H1 (cell line): Measurements from ENCODE around the gene ORMDL2. TPM values are rescaled to one million over a fixed set of nuclear protein-coding genes. Genes with fewer than 3 reads are reported as not detected.

ENCODE experiments used
- BCL11A ChIP-seq, 2 experiments: IDR thresholded peaks; one replicate each; pipeline ENCODE4 v1.6.1; 2011; ENCODE audit warnings: low read depth in 2 of 2, low read length in 2 of 2, mild to moderate bottlenecking in 2 of 2
- CBX5 ChIP-seq: fragments of 300-800, 300-1000 bp; sonication (generic); IDR thresholded peaks from 2 replicates; pipeline ENCODE4 v1.7.1; 2016; ENCODE audit warnings: antibody characterized with exemption, low read length, low read depth
- CHD1 ChIP-seq: IDR thresholded peaks from 2 replicates; pipeline ENCODE4 v1.6.1; 2012; ENCODE audit warnings: low read depth, low read length, improper control_type of control experiment
- CREB1 ChIP-seq: IDR thresholded peaks from 2 replicates; pipeline ENCODE4 v1.6.1; 2012; ENCODE audit warnings: inconsistent platforms
- CTBP2 ChIP-seq: IDR thresholded peaks from 2 replicates; pipeline ENCODE4 v1.7.0; 2011; ENCODE audit warnings: borderline replicate concordance, mild to moderate bottlenecking, moderate library complexity, mixed read lengths, low read length; ENCODE audit not compliant: insufficient read depth, insufficient read length
- EGR1 ChIP-seq: IDR thresholded peaks from 2 replicates; pipeline ENCODE4 v1.6.1; 2011; ENCODE audit warnings: low read depth, low read length, borderline replicate concordance
- GTF2F1 ChIP-seq: IDR thresholded peaks from 2 replicates; pipeline ENCODE4 v1.6.1; 2012; ENCODE audit warnings: low read depth, low read length, improper control_type of control experiment, borderline replicate concordance
- JUND ChIP-seq: IDR thresholded peaks from 2 replicates; pipeline ENCODE4 v1.6.1; 2011; ENCODE audit warnings: mild to moderate bottlenecking, improper control_type of control experiment, low read length
- KDM4A ChIP-seq: IDR thresholded peaks from one replicate; pipeline ENCODE4 v1.7.1; 2012; ENCODE audit warnings: low read depth, mild to moderate bottlenecking, moderate library complexity, low read length, inconsistent platforms; ENCODE audit not compliant: severe bottlenecking
- PHF8 ChIP-seq: fragments of 200-600 bp; sonication (generic); conservative IDR thresholded peaks from 2 replicates; pipeline ENCODE4 v1.7.1; 2012; ENCODE audit warnings: low read depth, mild to moderate bottlenecking, inconsistent platforms, low read length, moderate library complexity
- RXRA ChIP-seq: IDR thresholded peaks from 2 replicates; pipeline ENCODE4 v1.6.1; 2011; ENCODE audit warnings: low read depth, mild to moderate bottlenecking, low read length, moderate library complexity; ENCODE audit not compliant: insufficient read depth
- SP1 ChIP-seq: IDR thresholded peaks from 2 replicates; pipeline ENCODE4 v1.6.1; 2011; ENCODE audit warnings: low read depth, low read length
- SP2 ChIP-seq: IDR thresholded peaks from 2 replicates; pipeline ENCODE4 v1.6.1; 2012; ENCODE audit warnings: mild to moderate bottlenecking, low read length, inconsistent platforms
- SRF ChIP-seq: IDR thresholded peaks from 2 replicates; pipeline ENCODE4 v1.6.1; 2011; ENCODE audit warnings: mild to moderate bottlenecking, low read depth, low read length, moderate library complexity
- TBP ChIP-seq: IDR thresholded peaks from 2 replicates; pipeline ENCODE4 v1.6.1; 2011; ENCODE audit warnings: low read depth, low read length, improper control_type of control experiment
- TEAD4 ChIP-seq: IDR thresholded peaks from 2 replicates; pipeline ENCODE4 v1.6.1; 2012; ENCODE audit warnings: low read depth, low read length, inconsistent platforms, mixed read lengths
- polyA plus RNA-seq, 7 experiments: library from polyadenylated mRNA; depleted of rRNA in 3 of 7; stranded (reverse) in 5 of 7; unstranded in 2 of 7; fragments of >200 nt in 5 of 7; fragments of 200-250 nt in 2 of 7; gene quantifications; 1 replicate in 5 of 7; 2 replicates in 1 of 7; 4 replicates in 1 of 7; pipeline versions ENCODE4 v1.2.1 to v1.2.3, GENCODE V29; 2011 to 2013; ENCODE audit warnings: missing spikeins in 2 of 7, mixed read lengths in 2 of 7
- total RNA-seq: library from RNA; stranded (reverse); fragmentation: NEBNext Ultra II Directional; extraction: Animal tissue kit (Norgen Biotek cat#: 25700); gene quantifications from 2 replicates; pipeline ENCODE4 v1.2.1, GENCODE V29; 2021
- TF ChIP-seq, protein P1 (sequence below): IDR thresholded peaks from 2 replicates; pipeline ENCODE4 v1.6.1; 2011; ENCODE audit warnings: low read depth, mild to moderate bottlenecking, low read length; ENCODE audit not compliant: insufficient read depth
- TF ChIP-seq, protein P2 (sequence below), 3 experiments: IDR thresholded peaks; 1 replicate in 2 of 3; 2 replicates in 1 of 3; pipeline versions ENCODE4 v1.5.1 to v1.6.1; 2011; ENCODE audit warnings: low read length in 3 of 3, mild to moderate bottlenecking in 3 of 3, inconsistent platforms in 2 of 3, low read depth in 1 of 3, moderate library complexity in 1 of 3; ENCODE audit not compliant: insufficient read depth in 1 of 3; ENCODE audit errors: control extremely low read depth in 1 of 3
- TF ChIP-seq, protein P3 (sequence below): IDR thresholded peaks from 2 replicates; pipeline ENCODE4 v1.6.1; 2012; ENCODE audit warnings: low read length, inconsistent platforms

The ORMDL2 gene
- total and polyA plus RNA-seq, 2 of the 8 experiments (the other 6 are each of a cell fraction or from before 2014, with no cell fraction given), result 39.0 to 65.6 TPM

DNA sequence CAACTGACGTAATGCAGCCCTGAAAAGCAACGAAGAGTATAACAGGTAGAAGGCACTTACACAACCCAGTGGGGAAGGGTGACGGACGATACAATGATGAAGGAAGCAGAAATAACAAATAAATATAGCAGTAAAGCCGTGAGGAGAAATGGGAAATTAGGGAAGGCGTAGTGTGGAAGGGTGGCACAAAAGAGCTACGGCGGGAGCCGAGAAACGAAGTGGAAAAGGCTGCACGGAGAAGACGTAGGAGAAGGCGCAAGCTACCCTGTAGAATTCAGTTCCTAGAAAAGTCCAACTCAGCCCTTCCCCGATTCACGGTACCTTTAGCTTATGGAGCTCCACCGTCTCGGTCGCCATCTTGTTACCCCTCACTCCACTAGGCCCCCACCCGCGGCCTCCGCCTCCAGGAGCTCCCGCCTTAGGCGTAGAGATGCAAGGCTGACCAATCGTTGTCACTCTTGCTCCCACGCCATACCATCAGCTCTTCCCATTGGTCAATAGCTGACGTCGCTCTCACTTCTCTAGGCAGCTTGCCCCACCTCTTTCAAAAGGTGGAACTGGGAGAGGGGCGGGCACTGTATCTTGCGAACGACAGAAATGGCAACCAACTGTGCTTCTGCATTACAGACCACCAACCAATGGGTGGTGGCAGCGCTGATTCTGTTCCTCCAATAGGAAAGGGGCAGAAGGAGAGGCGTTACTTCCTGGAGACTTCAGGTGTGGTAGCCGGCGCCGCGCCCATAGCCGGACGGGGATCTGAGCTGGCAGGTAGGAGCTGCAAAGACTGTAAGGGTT lies at the start of gene ORMDL2, which contains the start of gene SARNP (continued):
- TF ChIP-seq RXRA, result no peak
- TF ChIP-seq TBP, result peak; percentile 93
- TF ChIP-seq CTBP2, result no peak
- no peak for TF ChIP-seq JUND
- TF ChIP-seq GTF2F1, result peak; percentile 74; the same call in 1 of the 2 replicates
- TF ChIP-seq, protein P1, sequence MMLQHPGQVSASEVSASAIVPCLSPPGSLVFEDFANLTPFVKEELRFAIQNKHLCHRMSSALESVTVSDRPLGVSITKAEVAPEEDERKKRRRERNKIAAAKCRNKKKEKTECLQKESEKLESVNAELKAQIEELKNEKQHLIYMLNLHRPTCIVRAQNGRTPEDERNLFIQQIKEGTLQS, result no peak
- TF ChIP-seq, protein P2, sequence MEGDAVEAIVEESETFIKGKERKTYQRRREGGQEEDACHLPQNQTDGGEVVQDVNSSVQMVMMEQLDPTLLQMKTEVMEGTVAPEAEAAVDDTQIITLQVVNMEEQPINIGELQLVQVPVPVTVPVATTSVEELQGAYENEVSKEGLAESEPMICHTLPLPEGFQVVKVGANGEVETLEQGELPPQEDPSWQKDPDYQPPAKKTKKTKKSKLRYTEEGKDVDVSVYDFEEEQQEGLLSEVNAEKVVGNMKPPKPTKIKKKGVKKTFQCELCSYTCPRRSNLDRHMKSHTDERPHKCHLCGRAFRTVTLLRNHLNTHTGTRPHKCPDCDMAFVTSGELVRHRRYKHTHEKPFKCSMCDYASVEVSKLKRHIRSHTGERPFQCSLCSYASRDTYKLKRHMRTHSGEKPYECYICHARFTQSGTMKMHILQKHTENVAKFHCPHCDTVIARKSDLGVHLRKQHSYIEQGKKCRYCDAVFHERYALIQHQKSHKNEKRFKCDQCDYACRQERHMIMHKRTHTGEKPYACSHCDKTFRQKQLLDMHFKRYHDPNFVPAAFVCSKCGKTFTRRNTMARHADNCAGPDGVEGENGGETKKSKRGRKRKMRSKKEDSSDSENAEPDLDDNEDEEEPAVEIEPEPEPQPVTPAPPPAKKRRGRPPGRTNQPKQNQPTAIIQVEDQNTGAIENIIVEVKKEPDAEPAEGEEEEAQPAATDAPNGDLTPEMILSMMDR (IDR thresholded peaks at IDR 0.05; ENCODE audit: control extremely low read depth in 1 of 3, insufficient read depth in 1 of 3, low read depth in 1 of 3, low read length in 3 of 3), result no peak
- peak; percentile 86 for TF ChIP-seq PHF8
- no peak for TF ChIP-seq CBX5
- TF ChIP-seq EGR1, result 0 out of 2 replicates have a peak, but pooled peaks have one; percentile 5
- TF ChIP-seq SRF, result no peak
- peak; percentile 77 for TF ChIP-seq CREB1
- TF ChIP-seq CHD1, result peak; percentile 59; the same call in 1 of the 2 replicates
- TF ChIP-seq SP1, result peak; percentile 99
- TF ChIP-seq, protein P3, sequence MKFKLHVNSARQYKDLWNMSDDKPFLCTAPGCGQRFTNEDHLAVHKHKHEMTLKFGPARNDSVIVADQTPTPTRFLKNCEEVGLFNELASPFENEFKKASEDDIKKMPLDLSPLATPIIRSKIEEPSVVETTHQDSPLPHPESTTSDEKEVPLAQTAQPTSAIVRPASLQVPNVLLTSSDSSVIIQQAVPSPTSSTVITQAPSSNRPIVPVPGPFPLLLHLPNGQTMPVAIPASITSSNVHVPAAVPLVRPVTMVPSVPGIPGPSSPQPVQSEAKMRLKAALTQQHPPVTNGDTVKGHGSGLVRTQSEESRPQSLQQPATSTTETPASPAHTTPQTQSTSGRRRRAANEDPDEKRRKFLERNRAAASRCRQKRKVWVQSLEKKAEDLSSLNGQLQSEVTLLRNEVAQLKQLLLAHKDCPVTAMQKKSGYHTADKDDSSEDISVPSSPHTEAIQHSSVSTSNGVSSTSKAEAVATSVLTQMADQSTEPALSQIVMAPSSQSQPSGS, result peak; percentile 62; the same call in 1 of the 2 replicates
- peak; percentile 59 for TF ChIP-seq KDM4A
- TF ChIP-seq TEAD4, result no peak
- peak; percentile 93 for TF ChIP-seq SP2
- no peak for TF ChIP-seq BCL11A (IDR thresholded peaks at IDR 0.05; ENCODE audit: low read depth in 2 of 2, low read length in 2 of 2)
